Glutamatergic neuron (in vitro differentiated cells): Measurements from ENCODE around the gene TAL2. TPM values are rescaled to one million over a fixed set of nuclear protein-coding genes. Genes with fewer than 3 reads are reported as not detected.

Source experiments
- DNase-seq: peaks from one replicate; pipeline ENCODE4 v3.0.0; 2022
- H3K27ac Mint-ChIP-seq: one replicate; pipeline ENCODE4 v1.8.0; 2020; ENCODE audit warnings: mild to moderate bottlenecking, mixed read lengths, inconsistent platforms; ENCODE audit not compliant: unreplicated experiment
- H3K27me3 Mint-ChIP-seq: one replicate; pipeline ENCODE4 v1.8.0; 2020; ENCODE audit warnings: mild to moderate bottlenecking, moderate library complexity, mixed read lengths, inconsistent platforms; ENCODE audit not compliant: unreplicated experiment
- H3K36me3 Mint-ChIP-seq: one replicate; pipeline ENCODE4 v1.8.0; 2020; ENCODE audit warnings: mild to moderate bottlenecking, mixed read lengths, inconsistent platforms; ENCODE audit not compliant: unreplicated experiment
- H3K4me1 Mint-ChIP-seq: one replicate; pipeline ENCODE4 v1.8.0; 2020; ENCODE audit warnings: mild to moderate bottlenecking, low read depth, mixed read lengths, inconsistent platforms; ENCODE audit not compliant: unreplicated experiment
- H3K4me3 Mint-ChIP-seq: one replicate; pipeline ENCODE4 v1.8.0; 2020; ENCODE audit warnings: mild to moderate bottlenecking, mixed read lengths, inconsistent platforms; ENCODE audit not compliant: unreplicated experiment
- H3K9me3 Mint-ChIP-seq: one replicate; pipeline ENCODE4 v1.8.0; 2020; ENCODE audit warnings: mild to moderate bottlenecking, moderate library complexity, mixed read lengths, inconsistent platforms; ENCODE audit not compliant: unreplicated experiment
- total RNA-seq: library from RNA; stranded (reverse); fragmentation: NEBNext Ultra II Directional; extraction: Animal tissue kit (Norgen Biotek cat#: 25700); gene quantifications from one replicate; pipeline ENCODE4 v1.2.1, GENCODE V29; 2021; ENCODE audit not compliant: unreplicated experiment
- TF ChIP-seq, protein P1 (sequence below): fragments of 200-600 bp; sonication (generic); IDR thresholded peaks from one replicate; pipeline ENCODE4 v1.5.0; 2021; ENCODE audit not compliant: partially characterized antibody, unreplicated experiment

The TAL2 gene
- total RNA-seq, 1 donor from 2014 or later: 1.6 TPM

DNA sequence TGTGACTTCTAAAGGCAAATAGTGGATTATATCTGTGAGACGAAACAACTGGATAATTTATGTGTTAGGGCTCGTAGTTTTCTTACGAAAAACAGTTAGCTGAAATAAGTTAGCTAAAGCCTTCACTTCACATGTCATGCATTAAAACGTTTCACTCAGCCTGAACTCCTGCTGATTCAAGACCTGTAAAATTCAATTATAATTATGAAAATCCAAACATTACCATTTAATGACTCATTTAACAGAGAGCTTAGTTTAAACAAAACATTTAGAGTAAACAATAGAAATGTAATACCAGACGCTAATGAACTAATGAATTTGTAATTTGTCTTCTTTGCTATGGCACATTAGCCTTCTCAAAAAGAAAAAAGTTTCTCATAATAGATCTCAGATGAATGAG is 1.7 kb downstream of the TAL2 start:
- peaks cover 4% of the 10 kb centered on the region for H3K9me3 Mint-ChIP-seq
- no peaks in the 10 kb centered on the region for H3K36me3 Mint-ChIP-seq
- no peak for DNase-seq
- H3K27me3 Mint-ChIP-seq: peaks cover 2% of the 10 kb centered on the region
- no peak overlapping the region for H3K27ac Mint-ChIP-seq
- H3K4me1 Mint-ChIP-seq: no peaks in the 10 kb centered on the region
- no peak overlapping the region for H3K4me3 Mint-ChIP-seq
- TF ChIP-seq, protein P1, sequence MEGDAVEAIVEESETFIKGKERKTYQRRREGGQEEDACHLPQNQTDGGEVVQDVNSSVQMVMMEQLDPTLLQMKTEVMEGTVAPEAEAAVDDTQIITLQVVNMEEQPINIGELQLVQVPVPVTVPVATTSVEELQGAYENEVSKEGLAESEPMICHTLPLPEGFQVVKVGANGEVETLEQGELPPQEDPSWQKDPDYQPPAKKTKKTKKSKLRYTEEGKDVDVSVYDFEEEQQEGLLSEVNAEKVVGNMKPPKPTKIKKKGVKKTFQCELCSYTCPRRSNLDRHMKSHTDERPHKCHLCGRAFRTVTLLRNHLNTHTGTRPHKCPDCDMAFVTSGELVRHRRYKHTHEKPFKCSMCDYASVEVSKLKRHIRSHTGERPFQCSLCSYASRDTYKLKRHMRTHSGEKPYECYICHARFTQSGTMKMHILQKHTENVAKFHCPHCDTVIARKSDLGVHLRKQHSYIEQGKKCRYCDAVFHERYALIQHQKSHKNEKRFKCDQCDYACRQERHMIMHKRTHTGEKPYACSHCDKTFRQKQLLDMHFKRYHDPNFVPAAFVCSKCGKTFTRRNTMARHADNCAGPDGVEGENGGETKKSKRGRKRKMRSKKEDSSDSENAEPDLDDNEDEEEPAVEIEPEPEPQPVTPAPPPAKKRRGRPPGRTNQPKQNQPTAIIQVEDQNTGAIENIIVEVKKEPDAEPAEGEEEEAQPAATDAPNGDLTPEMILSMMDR: no peak

DNA sequence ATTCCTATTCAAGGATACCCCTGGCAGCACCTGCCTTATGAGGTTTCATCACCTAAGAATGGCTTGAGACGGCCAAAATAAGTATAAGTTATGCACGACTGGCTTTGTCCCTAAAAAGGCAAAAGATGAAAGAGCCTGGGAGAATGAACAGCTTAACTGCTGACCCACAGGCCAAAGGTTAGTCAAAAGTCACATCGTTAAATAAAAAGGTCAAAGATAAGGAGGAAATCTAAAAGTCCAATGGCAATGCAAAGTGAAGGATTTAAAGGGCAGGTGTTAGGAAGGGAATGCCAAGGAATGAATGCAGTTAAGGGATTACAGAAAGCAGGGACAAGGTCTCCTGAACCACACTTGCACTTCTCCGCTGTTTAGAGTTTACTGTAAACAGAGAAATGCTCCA is 5.6 kb downstream of the TAL2 start:
- Mint-ChIP-seq H3K36me3 (no peaks in the 10 kb centered on the region), H3K4me1 (no peaks in the 10 kb centered on the region), H3K27me3 (no peaks in the 10 kb centered on the region), H3K4me3 (no peak overlapping the region), H3K27ac (no peak overlapping the region), H3K9me3 (no peaks in the 10 kb centered on the region)
- DNase-seq: no peak
- TF ChIP-seq, protein P1: no peak

DNA sequence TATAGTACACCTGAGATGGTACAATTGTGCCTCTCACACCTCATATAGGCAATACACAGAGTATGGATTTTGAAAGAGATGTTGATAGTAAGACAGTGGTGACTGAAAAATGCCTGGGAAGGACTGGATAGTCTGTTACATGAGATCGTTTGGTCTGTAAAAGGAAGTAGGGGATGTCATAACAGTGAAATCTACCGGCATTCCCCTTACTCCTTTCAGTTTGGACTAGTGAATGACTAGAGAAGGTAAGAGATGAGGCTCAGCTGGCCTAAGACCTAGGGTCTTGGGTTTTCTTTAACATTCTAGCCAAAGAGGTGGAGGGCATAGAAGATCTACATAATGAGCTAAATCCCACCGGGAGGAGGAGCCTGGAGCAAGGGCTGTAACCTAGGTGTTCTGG is 8.1 kb downstream of the TAL2 start:
- Mint-ChIP-seq H3K27ac (no peak overlapping the region), H3K9me3 (no peaks in the 10 kb centered on the region), H3K4me1 (no peaks in the 10 kb centered on the region), H3K4me3 (no peak overlapping the region), H3K27me3 (no peaks in the 10 kb centered on the region), H3K36me3 (no peaks in the 10 kb centered on the region)
- TF ChIP-seq, protein P1: no peak
- no peak for DNase-seq

DNA sequence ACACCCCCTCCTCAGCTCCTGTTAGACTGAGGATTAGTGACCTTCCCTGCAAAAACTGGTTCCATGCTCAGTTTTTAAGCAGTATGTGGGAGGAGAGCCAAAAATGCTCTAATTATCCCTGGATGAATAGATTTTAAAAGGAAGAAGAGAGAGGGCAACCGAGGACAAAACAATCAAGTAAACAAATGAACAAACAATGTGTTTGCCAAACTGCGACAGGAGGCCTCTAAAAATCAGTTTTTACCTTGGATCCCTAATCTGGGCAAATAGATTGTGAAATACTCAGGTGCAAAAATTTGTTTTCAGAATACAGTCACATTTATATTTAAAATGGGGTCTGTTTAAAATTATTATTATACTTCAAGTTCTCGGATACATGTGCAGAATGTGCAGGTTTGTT is 8.5 kb downstream of the TAL2 start:
- no peaks in the 10 kb centered on the region for H3K27me3 Mint-ChIP-seq
- DNase-seq: no peak
- H3K36me3 Mint-ChIP-seq: no peaks in the 10 kb centered on the region
- H3K27ac Mint-ChIP-seq: no peak overlapping the region
- TF ChIP-seq, protein P1: no peak
- no peak overlapping the region for H3K4me3 Mint-ChIP-seq
- no peaks in the 10 kb centered on the region for H3K4me1 Mint-ChIP-seq
- no peaks in the 10 kb centered on the region for H3K9me3 Mint-ChIP-seq

DNA sequence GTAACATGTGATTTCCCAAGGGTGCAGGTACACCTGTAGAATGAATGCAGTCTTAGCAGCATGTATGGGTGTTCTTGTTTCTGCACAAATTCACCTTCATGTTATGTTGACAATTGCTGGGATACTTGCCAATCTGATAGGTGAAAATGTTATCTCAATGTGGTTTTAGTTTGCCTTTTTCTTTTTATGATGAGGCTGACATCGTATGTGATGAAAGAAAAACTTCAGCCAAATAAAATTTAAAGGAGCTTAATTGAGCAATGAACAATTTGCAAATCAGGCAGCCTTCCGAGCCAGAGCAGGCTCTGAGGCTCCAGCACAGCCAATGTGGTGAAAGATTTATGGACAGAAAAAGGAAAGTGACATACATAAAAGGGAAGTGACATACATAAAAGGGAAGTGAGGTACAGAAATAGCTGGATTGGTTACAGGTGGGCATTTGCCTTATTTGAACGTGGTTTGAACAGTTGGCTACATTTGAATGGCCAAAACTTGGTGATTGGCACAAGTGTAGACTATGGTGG is 10.5 kb downstream of the TAL2 start:
- Mint-ChIP-seq H3K4me3 (no peak overlapping the region), H3K27me3 (no peaks in the 10 kb centered on the region), H3K27ac (no peak overlapping the region), H3K9me3 (no peaks in the 10 kb centered on the region), H3K36me3 (no peaks in the 10 kb centered on the region), H3K4me1 (peaks cover 2% of the 10 kb centered on the region)
- DNase-seq: no peak
- TF ChIP-seq, protein P1: no peak
